Measurements from ENCODE around the gene ADAMTSL3. TPM values are rescaled to one million over a fixed set of nuclear protein-coding genes. Genes with fewer than 3 reads are reported as not detected.

ADAMTSL3 gene
- total and polyA plus RNA-seq, 2 experiments from 2014 or later, result 0.61 to 0.87 TPM

DNA sequence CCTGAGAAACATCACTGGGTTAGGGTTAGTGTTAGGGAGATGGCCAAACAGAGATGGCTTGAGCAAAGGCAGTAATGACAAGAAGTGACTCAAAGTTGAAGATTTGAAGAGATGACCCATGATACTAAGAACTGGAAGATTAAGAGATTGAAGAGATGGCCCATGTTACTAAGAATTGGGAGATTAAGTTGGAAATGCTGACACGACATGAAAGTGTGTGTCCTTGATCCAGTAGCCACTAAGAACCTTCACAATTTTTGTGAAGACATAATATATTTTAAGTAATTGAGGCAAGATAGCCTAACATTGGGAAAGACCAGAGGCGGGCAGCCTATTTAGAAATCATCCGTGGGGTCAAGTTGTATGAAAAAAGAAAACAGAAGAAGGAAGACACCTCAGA is 239.4 kb downstream of the ADAMTSL3 start:
- no peak overlapping the region for H3K27ac ChIP-seq (ENCODE audit: low read depth)
- Mint-ChIP-seq H3K4me3 (no peak overlapping the region), H3K4me1 (no peaks in the 10 kb centered on the region), H3K27me3 (ENCODE audit: insufficient read depth, low read depth, poor library complexity) (no peaks in the 10 kb centered on the region), H3K36me3 (ENCODE audit: low read depth) (no peaks in the 10 kb centered on the region), H3K9me3 (no peaks in the 10 kb centered on the region), H3K27ac (no peak overlapping the region)
- DNase-seq (ENCODE audit: low spot score) (no peak), ATAC-seq (no peak)
- no peaks in the 10 kb centered on the region for H3F3A ChIP-seq (replicated peaks; ENCODE audit: low read depth)
- H3K4me3 ChIP-seq, result no peak overlapping the region
- no peaks in the 10 kb centered on the region for H3K79me2 ChIP-seq (replicated peaks; ENCODE audit: insufficient read depth)
- H4K20me1 ChIP-seq (replicated peaks; ENCODE audit: insufficient read depth), result no peaks in the 10 kb centered on the region
- H3K36me3 ChIP-seq (ENCODE audit: insufficient read depth), result no peaks in the 10 kb centered on the region
- no peaks in the 10 kb centered on the region for H3K9me2 ChIP-seq (ENCODE audit: insufficient read depth)
- TF ChIP-seq CTCF (conservative IDR thresholded peaks at IDR 0.05; ENCODE audit: low read depth in 2 of 2) (no peak), ZNF331 (CRISPR knock-in tag; IDR thresholded peaks at IDR 0.05; ENCODE audit: low read depth) (no peak), CREB1 (CRISPR knock-in tag; IDR thresholded peaks at IDR 0.05; ENCODE audit: low read depth) (no peak), EZH2phosphoT487 (IDR thresholded peaks at IDR 0.05; ENCODE audit: unreplicated experiment) (no peak), POLR2AphosphoS5 (IDR thresholded peaks at IDR 0.05; ENCODE audit: low read depth) (no peak), ZNF114 (CRISPR knock-in tag; IDR thresholded peaks at IDR 0.05) (no peak), EZH2 (IDR thresholded peaks at IDR 0.05; ENCODE audit: low read depth, unreplicated experiment) (no peak), STAT1 (IDR thresholded peaks at IDR 0.05; ENCODE audit: unreplicated experiment) (no peak), JUNB (IDR thresholded peaks at IDR 0.05; ENCODE audit: unreplicated experiment) (no peak), NANOG (IDR thresholded peaks at IDR 0.05; ENCODE audit: borderline replicate concordance) (no peak)
- TF ChIP-seq, protein P1, sequence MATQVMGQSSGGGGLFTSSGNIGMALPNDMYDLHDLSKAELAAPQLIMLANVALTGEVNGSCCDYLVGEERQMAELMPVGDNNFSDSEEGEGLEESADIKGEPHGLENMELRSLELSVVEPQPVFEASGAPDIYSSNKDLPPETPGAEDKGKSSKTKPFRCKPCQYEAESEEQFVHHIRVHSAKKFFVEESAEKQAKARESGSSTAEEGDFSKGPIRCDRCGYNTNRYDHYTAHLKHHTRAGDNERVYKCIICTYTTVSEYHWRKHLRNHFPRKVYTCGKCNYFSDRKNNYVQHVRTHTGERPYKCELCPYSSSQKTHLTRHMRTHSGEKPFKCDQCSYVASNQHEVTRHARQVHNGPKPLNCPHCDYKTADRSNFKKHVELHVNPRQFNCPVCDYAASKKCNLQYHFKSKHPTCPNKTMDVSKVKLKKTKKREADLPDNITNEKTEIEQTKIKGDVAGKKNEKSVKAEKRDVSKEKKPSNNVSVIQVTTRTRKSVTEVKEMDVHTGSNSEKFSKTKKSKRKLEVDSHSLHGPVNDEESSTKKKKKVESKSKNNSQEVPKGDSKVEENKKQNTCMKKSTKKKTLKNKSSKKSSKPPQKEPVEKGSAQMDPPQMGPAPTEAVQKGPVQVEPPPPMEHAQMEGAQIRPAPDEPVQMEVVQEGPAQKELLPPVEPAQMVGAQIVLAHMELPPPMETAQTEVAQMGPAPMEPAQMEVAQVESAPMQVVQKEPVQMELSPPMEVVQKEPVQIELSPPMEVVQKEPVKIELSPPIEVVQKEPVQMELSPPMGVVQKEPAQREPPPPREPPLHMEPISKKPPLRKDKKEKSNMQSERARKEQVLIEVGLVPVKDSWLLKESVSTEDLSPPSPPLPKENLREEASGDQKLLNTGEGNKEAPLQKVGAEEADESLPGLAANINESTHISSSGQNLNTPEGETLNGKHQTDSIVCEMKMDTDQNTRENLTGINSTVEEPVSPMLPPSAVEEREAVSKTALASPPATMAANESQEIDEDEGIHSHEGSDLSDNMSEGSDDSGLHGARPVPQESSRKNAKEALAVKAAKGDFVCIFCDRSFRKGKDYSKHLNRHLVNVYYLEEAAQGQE (IDR thresholded peaks at IDR 0.05; ENCODE audit: unreplicated experiment), result no peak
- TF ChIP-seq, protein P2, sequence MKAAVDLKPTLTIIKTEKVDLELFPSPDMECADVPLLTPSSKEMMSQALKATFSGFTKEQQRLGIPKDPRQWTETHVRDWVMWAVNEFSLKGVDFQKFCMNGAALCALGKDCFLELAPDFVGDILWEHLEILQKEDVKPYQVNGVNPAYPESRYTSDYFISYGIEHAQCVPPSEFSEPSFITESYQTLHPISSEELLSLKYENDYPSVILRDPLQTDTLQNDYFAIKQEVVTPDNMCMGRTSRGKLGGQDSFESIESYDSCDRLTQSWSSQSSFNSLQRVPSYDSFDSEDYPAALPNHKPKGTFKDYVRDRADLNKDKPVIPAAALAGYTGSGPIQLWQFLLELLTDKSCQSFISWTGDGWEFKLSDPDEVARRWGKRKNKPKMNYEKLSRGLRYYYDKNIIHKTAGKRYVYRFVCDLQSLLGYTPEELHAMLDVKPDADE (IDR thresholded peaks at IDR 0.05), result no peak
- TF ChIP-seq, protein P3, sequence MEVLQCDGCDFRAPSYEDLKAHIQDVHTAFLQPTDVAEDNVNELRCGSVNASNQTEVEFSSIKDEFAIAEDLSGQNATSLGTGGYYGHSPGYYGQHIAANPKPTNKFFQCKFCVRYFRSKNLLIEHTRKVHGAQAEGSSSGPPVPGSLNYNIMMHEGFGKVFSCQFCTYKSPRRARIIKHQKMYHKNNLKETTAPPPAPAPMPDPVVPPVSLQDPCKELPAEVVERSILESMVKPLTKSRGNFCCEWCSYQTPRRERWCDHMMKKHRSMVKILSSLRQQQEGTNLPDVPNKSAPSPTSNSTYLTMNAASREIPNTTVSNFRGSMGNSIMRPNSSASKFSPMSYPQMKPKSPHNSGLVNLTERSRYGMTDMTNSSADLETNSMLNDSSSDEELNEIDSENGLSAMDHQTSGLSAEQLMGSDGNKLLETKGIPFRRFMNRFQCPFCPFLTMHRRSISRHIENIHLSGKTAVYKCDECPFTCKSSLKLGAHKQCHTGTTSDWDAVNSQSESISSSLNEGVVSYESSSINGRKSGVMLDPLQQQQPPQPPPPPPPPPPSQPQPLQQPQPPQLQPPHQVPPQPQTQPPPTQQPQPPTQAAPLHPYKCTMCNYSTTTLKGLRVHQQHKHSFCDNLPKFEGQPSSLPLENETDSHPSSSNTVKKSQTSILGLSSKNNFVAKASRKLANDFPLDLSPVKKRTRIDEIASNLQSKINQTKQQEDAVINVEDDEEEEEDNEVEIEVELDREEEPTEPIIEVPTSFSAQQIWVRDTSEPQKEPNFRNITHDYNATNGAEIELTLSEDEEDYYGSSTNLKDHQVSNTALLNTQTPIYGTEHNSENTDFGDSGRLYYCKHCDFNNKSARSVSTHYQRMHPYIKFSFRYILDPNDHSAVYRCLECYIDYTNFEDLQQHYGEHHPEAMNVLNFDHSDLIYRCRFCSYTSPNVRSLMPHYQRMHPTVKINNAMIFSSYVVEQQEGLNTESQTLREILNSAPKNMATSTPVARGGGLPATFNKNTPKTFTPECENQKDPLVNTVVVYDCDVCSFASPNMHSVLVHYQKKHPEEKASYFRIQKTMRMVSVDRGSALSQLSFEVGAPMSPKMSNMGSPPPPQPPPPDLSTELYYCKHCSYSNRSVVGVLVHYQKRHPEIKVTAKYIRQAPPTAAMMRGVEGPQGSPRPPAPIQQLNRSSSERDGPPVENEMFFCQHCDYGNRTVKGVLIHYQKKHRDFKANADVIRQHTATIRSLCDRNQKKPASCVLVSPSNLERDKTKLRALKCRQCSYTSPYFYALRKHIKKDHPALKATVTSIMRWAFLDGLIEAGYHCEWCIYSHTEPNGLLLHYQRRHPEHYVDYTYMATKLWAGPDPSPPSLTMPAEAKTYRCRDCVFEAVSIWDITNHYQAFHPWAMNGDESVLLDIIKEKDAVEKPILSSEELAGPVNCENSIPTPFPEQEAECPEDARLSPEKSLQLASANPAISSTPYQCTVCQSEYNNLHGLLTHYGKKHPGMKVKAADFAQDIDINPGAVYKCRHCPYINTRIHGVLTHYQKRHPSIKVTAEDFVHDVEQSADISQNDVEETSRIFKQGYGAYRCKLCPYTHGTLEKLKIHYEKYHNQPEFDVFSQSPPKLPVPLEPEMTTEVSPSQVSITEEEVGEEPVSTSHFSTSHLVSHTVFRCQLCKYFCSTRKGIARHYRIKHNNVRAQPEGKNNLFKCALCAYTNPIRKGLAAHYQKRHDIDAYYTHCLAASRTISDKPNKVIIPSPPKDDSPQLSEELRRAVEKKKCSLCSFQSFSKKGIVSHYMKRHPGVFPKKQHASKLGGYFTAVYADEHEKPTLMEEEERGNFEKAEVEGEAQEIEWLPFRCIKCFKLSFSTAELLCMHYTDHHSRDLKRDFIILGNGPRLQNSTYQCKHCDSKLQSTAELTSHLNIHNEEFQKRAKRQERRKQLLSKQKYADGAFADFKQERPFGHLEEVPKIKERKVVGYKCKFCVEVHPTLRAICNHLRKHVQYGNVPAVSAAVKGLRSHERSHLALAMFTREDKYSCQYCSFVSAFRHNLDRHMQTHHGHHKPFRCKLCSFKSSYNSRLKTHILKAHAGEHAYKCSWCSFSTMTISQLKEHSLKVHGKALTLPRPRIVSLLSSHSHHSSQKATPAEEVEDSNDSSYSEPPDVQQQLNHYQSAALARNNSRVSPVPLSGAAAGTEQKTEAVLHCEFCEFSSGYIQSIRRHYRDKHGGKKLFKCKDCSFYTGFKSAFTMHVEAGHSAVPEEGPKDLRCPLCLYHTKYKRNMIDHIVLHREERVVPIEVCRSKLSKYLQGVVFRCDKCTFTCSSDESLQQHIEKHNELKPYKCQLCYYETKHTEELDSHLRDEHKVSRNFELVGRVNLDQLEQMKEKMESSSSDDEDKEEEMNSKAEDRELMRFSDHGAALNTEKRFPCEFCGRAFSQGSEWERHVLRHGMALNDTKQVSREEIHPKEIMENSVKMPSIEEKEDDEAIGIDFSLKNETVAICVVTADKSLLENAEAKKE (CRISPR knock-in tag; IDR thresholded peaks at IDR 0.05), result no peak
- H3K27me3 ChIP-seq (ENCODE audit: insufficient read depth), result no peaks in the 10 kb centered on the region
- H3K4me2 ChIP-seq, result no peak overlapping the region
- no peak overlapping the region for H2AFZ ChIP-seq
- H3K4me1 ChIP-seq (ENCODE audit: insufficient read depth), result no peaks in the 10 kb centered on the region
